Kidney (tissue), 14 donors: ENCODE data around the gene POC1B. TPM values are rescaled to one million over a fixed set of nuclear protein-coding genes. Genes with fewer than 3 reads are reported as not detected.

Experiments used
- DNase-seq, 5 donors: peaks; one replicate each; pipeline ENCODE4 v3.0.0-alpha.2; 2013 to 2020
- FAIRE-seq: peaks from 2 replicates; lab custom pipeline; 2012; peaks lifted over from hg19 to GRCh38; lab: Jason Lieb, UNC
- H3K27ac ChIP-seq, 2 donors: one replicate each; pipeline ENCODE4 v1.7.0; 2013; ENCODE audit warnings: low read depth in 2 of 2, low read length in 2 of 2, inconsistent platforms in 1 of 2
- H3K27me3 ChIP-seq: one replicate; pipeline ENCODE4 v1.7.1; 2013; ENCODE audit warnings: low read length, inconsistent platforms; ENCODE audit not compliant: control insufficient read depth, insufficient read depth
- H3K36me3 ChIP-seq, 3 donors: one replicate each; pipeline versions ENCODE4 v1.7.0 to v1.7.1; 2013; ENCODE audit warnings: low read length in 3 of 3, control low read depth in 1 of 3, inconsistent platforms in 1 of 3; ENCODE audit not compliant: insufficient read depth in 3 of 3, control insufficient read depth in 2 of 3
- H3K4me1 ChIP-seq, 3 donors: one replicate each; pipeline versions ENCODE4 v1.7.0 to v1.7.1; 2013; ENCODE audit warnings: low read length in 3 of 3, inconsistent platforms in 1 of 3, low read depth in 1 of 3; ENCODE audit not compliant: control insufficient read depth in 2 of 3, insufficient read depth in 2 of 3
- H3K4me3 ChIP-seq, 3 donors: one replicate each; pipeline versions ENCODE4 v1.7.0 to v1.8.1; 2013; ENCODE audit warnings: low read length in 3 of 3, control low read depth in 1 of 3, inconsistent platforms in 1 of 3
- H3K9ac ChIP-seq, 3 donors: one replicate each; pipeline versions ENCODE4 v1.7.0 to v1.7.1; 2013; ENCODE audit warnings: low read length in 3 of 3, control low read depth in 1 of 3, inconsistent platforms in 1 of 3
- H3K9me3 ChIP-seq, 3 donors: one replicate each; pipeline versions ENCODE4 v1.7.0 to v1.7.1; 2013; ENCODE audit warnings: low read length in 3 of 3, control low read depth in 1 of 3, inconsistent platforms in 1 of 3; ENCODE audit not compliant: control insufficient read depth in 2 of 3, insufficient read depth in 1 of 3
- CTCF ChIP-seq: IDR thresholded peaks from 3 replicates; pipeline ENCODE4 v1.5.1; 2012; ENCODE audit warnings: mild to moderate bottlenecking, moderate library complexity, borderline replicate concordance; ENCODE audit not compliant: insufficient read depth; ENCODE audit errors: extremely low read depth
- intact Hi-C: fragments of 100-400 bp; cut with DNase I; formaldehyde crosslinking; loops from one replicate; pipeline ENCODE4 v1.11.1; 2022
- polyA plus RNA-seq: library from polyadenylated mRNA; stranded (reverse); fragments of 350-450 nt; fragmentation: Illumina TruSeq; extraction: RNeasy Lipid Tissue Mini Kit (QIAGEN cat#74804); gene quantifications from one replicate; pipeline ENCODE4 v1.2.3, GENCODE V29; 2014; ENCODE audit warnings: low read depth, low replicate concordance; ENCODE audit not compliant: insufficient read depth
- total RNA-seq: library from RNA; stranded (reverse); fragmentation: NEBNext Ultra II Directional; extraction: Animal tissue kit (Norgen Biotek cat#: 25700); gene quantifications from one replicate; pipeline ENCODE4 v1.2.1, GENCODE V29; 2021
- donor health status: control.
- donor health status: control.
- donor health status: control.
- donor health status: control.
- donor health status: control.
- donor health status: DM: yes; HTN: yes; CAD: no.
- donor health status: Normal renal cell carcinoma (clear cell type).

Gene POC1B
- total and polyA plus RNA-seq, 2 donors from 2014 or later: 11.7 to 16.7 TPM

- peak overlapping the region; percentile 55 to 87 for H3K27ac ChIP-seq
Observed at GRCh38 chr12:89391726-89392336, 134.0 kb downstream of the POC1B start.

GRCh38 chr12:89390802-89391673 lies 134.8 kb downstream of the POC1B start:
- FAIRE-seq: no peak
- intact Hi-C loops: no loop called here
- peak overlapping the region; percentile 55 to 87 for H3K27ac ChIP-seq

More at GRCh38 chr12:89391726-89392336, 134.0 kb downstream of the POC1B start:
- no peak for TF ChIP-seq CTCF
- intact Hi-C loops: no loop called here
- no peaks in the 10 kb centered on the region for H3K27me3 ChIP-seq
- peak in 4 of 5 donors; percentile 80 to 87 (median 82) for DNase-seq
- H3K36me3 ChIP-seq: no peaks in the 10 kb centered on the region
- peaks cover 0 to 26% (median 19%) of the 10 kb centered on the region in 3 donors for H3K4me1 ChIP-seq
- no peaks in the 10 kb centered on the region for H3K9me3 ChIP-seq
- H3K9ac ChIP-seq: no peak overlapping the region
- H3K4me3 ChIP-seq: no peak overlapping the region
- no peak for FAIRE-seq

More at GRCh38 chr12:89390802-89391673, 134.8 kb downstream of the POC1B start:
- Histone ChIP-seq H3K27me3 (no peaks in the 10 kb centered on the region), H3K36me3 (no peaks in the 10 kb centered on the region), H3K9me3 (no peaks in the 10 kb centered on the region), H3K4me3 (peak overlapping the region in 1 of 3 donors; percentile 21), H3K4me1 (peaks cover 0 to 30% (median 23%) of the 10 kb centered on the region in 3 donors), H3K9ac (no peak overlapping the region)
- no peak for DNase-seq
- no peak for TF ChIP-seq CTCF
